Measurements from ENCODE around the gene ALK.

The ALK gene

DNA sequence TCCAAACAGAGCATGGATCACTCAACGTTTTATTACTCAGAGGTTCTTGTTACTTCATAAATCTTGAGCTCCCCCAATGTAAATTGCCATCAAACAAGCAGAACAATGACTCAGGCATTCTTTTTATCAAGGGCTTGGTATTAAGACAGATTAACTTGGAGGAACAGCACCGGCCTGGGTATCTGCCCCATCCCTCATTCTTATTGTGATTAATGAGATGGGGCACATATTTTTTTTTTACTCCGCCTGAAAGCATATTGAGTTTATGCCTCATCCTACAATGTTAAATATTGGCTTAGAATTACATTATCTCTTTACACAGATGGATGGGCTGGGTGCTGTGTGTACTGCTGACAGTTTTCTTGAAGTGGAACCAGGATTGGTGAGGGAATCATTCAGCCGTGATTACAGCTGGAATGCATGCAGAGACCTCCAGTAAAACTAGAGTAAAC is 418.9 kb downstream of the ALK start:
- TF ChIP-seq, protein P1, sequence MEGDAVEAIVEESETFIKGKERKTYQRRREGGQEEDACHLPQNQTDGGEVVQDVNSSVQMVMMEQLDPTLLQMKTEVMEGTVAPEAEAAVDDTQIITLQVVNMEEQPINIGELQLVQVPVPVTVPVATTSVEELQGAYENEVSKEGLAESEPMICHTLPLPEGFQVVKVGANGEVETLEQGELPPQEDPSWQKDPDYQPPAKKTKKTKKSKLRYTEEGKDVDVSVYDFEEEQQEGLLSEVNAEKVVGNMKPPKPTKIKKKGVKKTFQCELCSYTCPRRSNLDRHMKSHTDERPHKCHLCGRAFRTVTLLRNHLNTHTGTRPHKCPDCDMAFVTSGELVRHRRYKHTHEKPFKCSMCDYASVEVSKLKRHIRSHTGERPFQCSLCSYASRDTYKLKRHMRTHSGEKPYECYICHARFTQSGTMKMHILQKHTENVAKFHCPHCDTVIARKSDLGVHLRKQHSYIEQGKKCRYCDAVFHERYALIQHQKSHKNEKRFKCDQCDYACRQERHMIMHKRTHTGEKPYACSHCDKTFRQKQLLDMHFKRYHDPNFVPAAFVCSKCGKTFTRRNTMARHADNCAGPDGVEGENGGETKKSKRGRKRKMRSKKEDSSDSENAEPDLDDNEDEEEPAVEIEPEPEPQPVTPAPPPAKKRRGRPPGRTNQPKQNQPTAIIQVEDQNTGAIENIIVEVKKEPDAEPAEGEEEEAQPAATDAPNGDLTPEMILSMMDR (IDR thresholded peaks at IDR 0.05; ENCODE audit: borderline replicate concordance, insufficient read depth, low read depth, low read length) = no peak
- no peak overlapping the region for H3K4me3 ChIP-seq (ENCODE audit: low read depth, low read length)

DNA sequence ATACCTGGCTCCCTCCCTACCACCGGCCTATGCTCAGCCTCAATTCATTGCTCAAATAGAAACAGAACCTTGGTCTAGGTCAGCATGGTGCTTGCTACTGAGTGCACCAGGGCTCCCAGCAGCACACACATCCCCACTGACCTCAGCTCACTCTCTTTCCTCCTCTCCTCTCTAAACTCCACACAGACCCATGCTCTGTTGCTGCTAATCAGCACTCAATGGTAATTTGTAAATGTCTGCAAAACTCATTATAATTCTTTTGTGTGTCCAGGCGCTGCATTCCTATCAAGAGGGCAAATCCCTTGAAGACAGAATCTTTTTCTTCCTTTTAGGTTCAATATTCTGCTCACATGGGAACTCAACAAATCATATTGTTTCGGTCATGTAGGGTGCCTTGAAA is 424.0 kb downstream of the ALK start:
- TF ChIP-seq, protein P1 (IDR thresholded peaks at IDR 0.05; ENCODE audit: borderline replicate concordance, insufficient read depth, low read depth, low read length) = no peak
- no peak overlapping the region for H3K4me3 ChIP-seq (ENCODE audit: low read depth, low read length)

- no peak overlapping the region for H3K4me3 ChIP-seq (ENCODE audit: low read depth, low read length)
- TF ChIP-seq, protein P1 (IDR thresholded peaks at IDR 0.05; ENCODE audit: borderline replicate concordance, insufficient read depth, low read depth, low read length) = no peak
Measured at GRCh38 chr2:29496198-29496597, 425.2 kb downstream of the ALK start.

GRCh38 chr2:29495536-29496060 is 425.8 kb downstream of the ALK start:
- TF ChIP-seq, protein P1 (IDR thresholded peaks at IDR 0.05; ENCODE audit: borderline replicate concordance, insufficient read depth, low read depth, low read length) = no peak
- no peak overlapping the region for H3K4me3 ChIP-seq (ENCODE audit: low read depth, low read length)

- TF ChIP-seq, protein P1 (IDR thresholded peaks at IDR 0.05; ENCODE audit: borderline replicate concordance, insufficient read depth, low read depth, low read length) = no peak
- no peak overlapping the region for H3K4me3 ChIP-seq (ENCODE audit: low read depth, low read length)
Measured at GRCh38 chr2:29495068-29495467, 426.3 kb downstream of the ALK start.

DNA sequence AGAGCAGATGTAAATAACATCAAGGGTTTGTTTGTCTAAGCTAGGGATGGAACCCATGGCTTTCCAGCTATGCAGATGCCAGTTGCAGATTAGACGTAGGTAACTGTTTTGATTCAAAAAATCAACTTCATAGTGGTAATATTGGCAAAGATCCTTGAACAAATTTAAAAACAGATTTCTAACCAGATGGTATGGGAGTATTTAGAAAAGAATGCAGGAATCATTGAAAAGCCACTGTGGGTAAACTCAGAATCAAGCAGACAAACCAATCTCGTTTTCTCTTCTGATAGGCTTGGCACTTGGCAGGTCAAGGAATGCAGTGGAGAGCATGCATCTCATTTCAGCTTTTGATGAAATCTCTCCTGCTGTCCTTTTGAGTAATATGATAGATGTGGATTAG is 428.7 kb downstream of the ALK start:
- no peak overlapping the region for H3K4me3 ChIP-seq (ENCODE audit: low read depth, low read length)
- TF ChIP-seq, protein P1 (IDR thresholded peaks at IDR 0.05; ENCODE audit: borderline replicate concordance, insufficient read depth, low read depth, low read length) = no peak

DNA sequence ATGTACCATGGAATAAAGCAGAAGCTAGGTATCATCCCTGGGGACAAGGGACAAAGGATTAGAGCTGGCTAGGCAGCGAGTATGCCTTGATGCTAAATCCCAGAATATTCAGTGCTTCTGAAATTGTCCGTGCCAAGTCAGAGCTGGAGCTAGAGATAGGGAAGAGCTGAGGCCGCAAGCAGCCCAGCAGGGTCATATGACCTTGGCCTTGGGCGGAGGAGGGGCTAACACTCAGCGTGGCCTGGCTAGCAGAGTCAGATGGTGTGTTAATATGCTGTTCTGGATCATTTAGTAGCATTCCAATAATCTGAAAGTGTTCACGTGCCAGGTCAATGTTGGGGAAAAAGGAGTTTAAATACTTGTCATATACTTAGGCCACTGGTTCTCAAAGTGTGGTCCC is 431.3 kb downstream of the ALK start:
- no peak overlapping the region for H3K4me3 ChIP-seq (ENCODE audit: low read depth, low read length)
- TF ChIP-seq, protein P1 (IDR thresholded peaks at IDR 0.05; ENCODE audit: borderline replicate concordance, insufficient read depth, low read depth, low read length) = no peak
